Right atrium auricular region (tissue), 2 donors: ENCODE results near the gene IRAK1. TPM values are rescaled to one million over a fixed set of nuclear protein-coding genes. Genes with fewer than 3 reads are reported as not detected.

ENCODE experiments used
- DNase-seq: peaks from one replicate; pipeline ENCODE4 v3.0.0-alpha.2; 2019; ENCODE audit warnings: low spot score
- H3K27ac ChIP-seq, 2 donors: fragments of 200-600 bp; sonication (generic); 1 replicate in 1 of 2; 2 replicates in 1 of 2; pipeline ENCODE4 v1.5.1; 2016 to 2019
- H3K27me3 ChIP-seq, 2 donors: fragments of 200-600 bp; sonication (generic); one replicate each; pipeline versions ENCODE4 v1.5.1 to v1.6.0; 2017 to 2019
- H3K36me3 ChIP-seq: fragments of 200-600 bp; sonication (generic); one replicate; pipeline ENCODE4 v1.5.1; 2016
- H3K4me1 ChIP-seq, 2 donors: fragments of 200-600 bp; sonication (generic); one replicate each; pipeline versions ENCODE4 v1.5.1 to v1.6.0; 2017 to 2019
- H3K4me3 ChIP-seq, 2 donors: fragments of 200-600 bp; sonication (generic); 1 replicate in 1 of 2; 2 replicates in 1 of 2; pipeline ENCODE4 v1.5.1; 2017 to 2019; ENCODE audit warnings: mild to moderate bottlenecking in 1 of 2, moderate library complexity in 1 of 2
- H3K9me3 ChIP-seq, 2 donors: fragments of 200-600 bp; sonication (generic); one replicate each; pipeline ENCODE4 v1.5.1; 2019
- total RNA-seq, 2 donors: library from RNA; depleted of rRNA; stranded (reverse); fragments of >200 nt; gene quantifications; one replicate each; pipeline ENCODE4 v1.1.0, GENCODE V29; 2016
- TF ChIP-seq, protein P1 (sequence below), 2 donors: fragments of 200-600 bp; sonication (generic); IDR thresholded peaks; one replicate each; pipeline ENCODE4 v1.5.1; 2019; ENCODE audit warnings: antibody characterized with exemption in 2 of 2

Gene IRAK1
- total RNA-seq, 2 donors from 2014 or later, result 27.5 to 37.1 TPM

GRCh38 chrX:153966283-153966688, 53.4 kb downstream of the IRAK1 start:
- Histone ChIP-seq H3K9me3 (no peaks in the 10 kb centered on the region), H3K4me1 (peaks cover 0 to 55% of the 10 kb centered on the region in 2 donors), H3K27ac (peak overlapping the region; percentile 17 to 31), H3K36me3 (peaks cover 29% of the 10 kb centered on the region), H3K4me3 (no peak overlapping the region), H3K27me3 (no peaks in the 10 kb centered on the region)
- TF ChIP-seq, protein P1, sequence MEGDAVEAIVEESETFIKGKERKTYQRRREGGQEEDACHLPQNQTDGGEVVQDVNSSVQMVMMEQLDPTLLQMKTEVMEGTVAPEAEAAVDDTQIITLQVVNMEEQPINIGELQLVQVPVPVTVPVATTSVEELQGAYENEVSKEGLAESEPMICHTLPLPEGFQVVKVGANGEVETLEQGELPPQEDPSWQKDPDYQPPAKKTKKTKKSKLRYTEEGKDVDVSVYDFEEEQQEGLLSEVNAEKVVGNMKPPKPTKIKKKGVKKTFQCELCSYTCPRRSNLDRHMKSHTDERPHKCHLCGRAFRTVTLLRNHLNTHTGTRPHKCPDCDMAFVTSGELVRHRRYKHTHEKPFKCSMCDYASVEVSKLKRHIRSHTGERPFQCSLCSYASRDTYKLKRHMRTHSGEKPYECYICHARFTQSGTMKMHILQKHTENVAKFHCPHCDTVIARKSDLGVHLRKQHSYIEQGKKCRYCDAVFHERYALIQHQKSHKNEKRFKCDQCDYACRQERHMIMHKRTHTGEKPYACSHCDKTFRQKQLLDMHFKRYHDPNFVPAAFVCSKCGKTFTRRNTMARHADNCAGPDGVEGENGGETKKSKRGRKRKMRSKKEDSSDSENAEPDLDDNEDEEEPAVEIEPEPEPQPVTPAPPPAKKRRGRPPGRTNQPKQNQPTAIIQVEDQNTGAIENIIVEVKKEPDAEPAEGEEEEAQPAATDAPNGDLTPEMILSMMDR (IDR thresholded peaks at IDR 0.05), result no peak
- DNase-seq, result no peak

- no peak for DNase-seq
- H3K36me3 ChIP-seq, result peaks cover 38% of the 10 kb centered on the region
- no peak overlapping the region for H3K27ac ChIP-seq
- H3K9me3 ChIP-seq, result no peaks in the 10 kb centered on the region
- no peak overlapping the region for H3K4me3 ChIP-seq
- TF ChIP-seq, protein P1 (IDR thresholded peaks at IDR 0.05), result no peak
- no peaks in the 10 kb centered on the region for H3K27me3 ChIP-seq
- H3K4me1 ChIP-seq, result peaks cover 0 to 55% of the 10 kb centered on the region in 2 donors
Measured at GRCh38 chrX:153965406-153965805, 54.3 kb downstream of the IRAK1 start.

DNA sequence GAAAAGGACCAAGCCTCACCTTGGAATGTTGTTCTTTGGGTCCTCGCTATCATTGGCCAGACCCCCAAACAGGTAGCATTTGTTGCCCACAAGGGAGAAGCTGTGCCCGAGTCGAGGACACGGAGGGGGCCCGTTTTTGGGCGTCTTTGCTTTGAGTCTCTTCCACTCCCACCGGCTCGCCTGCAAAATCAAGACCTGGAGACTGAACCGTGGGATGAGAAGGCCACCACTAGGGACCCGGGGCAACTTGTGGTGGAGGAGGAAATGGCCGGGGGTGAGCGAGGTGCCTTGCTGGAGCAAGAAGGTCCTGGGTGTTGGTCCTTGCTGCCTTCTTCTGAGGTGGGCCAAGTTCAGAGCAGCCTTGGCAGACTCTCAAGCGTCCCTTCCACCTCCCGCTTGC, 55.6 kb downstream of the IRAK1 start:
- Histone ChIP-seq H3K4me1 (peaks cover 0 to 44% of the 10 kb centered on the region in 2 donors), H3K27me3 (no peaks in the 10 kb centered on the region), H3K4me3 (no peak overlapping the region), H3K27ac (no peak overlapping the region), H3K9me3 (no peaks in the 10 kb centered on the region), H3K36me3 (peaks cover 51% of the 10 kb centered on the region)
- no peak for DNase-seq
- TF ChIP-seq, protein P1 (IDR thresholded peaks at IDR 0.05), result no peak

DNA sequence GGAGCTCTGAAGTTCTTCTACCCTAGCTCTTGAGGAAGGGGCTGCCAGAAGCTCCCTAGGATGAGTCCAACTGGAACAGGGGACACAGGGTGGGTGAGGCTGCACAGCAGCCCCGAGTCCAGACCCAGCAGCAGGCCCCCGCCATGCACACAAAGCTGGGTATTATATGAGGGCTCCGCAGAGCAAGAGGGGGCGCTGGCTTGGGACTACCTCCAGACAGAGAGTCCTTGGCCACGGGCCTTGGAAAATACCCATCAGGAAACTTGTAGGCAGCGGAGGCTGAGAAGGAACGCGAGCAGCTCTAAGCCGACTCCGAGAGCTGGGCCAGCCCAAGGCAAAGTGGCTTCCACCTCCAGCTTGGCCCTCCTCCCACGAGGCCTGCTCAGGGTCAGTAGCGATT, 56.2 kb downstream of the IRAK1 start:
- Histone ChIP-seq H3K4me3 (no peak overlapping the region), H3K4me1 (peaks cover 0 to 39% of the 10 kb centered on the region in 2 donors), H3K36me3 (peaks cover 57% of the 10 kb centered on the region), H3K27me3 (no peaks in the 10 kb centered on the region), H3K27ac (no peak overlapping the region), H3K9me3 (no peaks in the 10 kb centered on the region)
- TF ChIP-seq, protein P1 (IDR thresholded peaks at IDR 0.05), result no peak
- no peak for DNase-seq

DNA sequence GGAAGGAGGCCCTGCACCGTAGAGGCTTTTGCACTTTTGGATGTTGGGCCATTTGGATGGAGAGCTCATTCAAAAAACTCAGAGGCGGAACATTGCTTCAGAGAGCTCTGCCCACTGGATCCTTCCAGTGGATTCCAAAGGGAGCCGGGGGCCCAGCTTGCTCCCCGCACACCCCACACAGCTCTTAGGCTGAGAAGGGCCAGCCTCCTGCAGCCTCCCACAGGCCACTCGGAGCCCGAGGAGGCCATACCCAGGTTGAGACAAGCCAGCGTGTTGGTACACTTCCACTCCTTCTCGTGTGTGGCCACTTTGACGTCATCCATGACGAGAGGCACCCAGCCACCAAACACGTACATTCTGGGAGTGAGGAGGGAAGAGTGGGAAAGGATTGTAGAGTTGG, 58.4 kb downstream of the IRAK1 start:
- no peak for DNase-seq
- Histone ChIP-seq H3K36me3 (peaks cover 79% of the 10 kb centered on the region), H3K4me1 (peaks cover 0 to 16% of the 10 kb centered on the region in 2 donors), H3K4me3 (no peak overlapping the region), H3K27ac (no peak overlapping the region), H3K9me3 (no peaks in the 10 kb centered on the region), H3K27me3 (no peaks in the 10 kb centered on the region)
- TF ChIP-seq, protein P1 (IDR thresholded peaks at IDR 0.05), result no peak

- peaks cover 0 to 11% of the 10 kb centered on the region in 2 donors for H3K4me1 ChIP-seq
- DNase-seq, result no peak
- TF ChIP-seq, protein P1 (IDR thresholded peaks at IDR 0.05), result no peak
- peaks cover 84% of the 10 kb centered on the region for H3K36me3 ChIP-seq
- no peaks in the 10 kb centered on the region for H3K27me3 ChIP-seq
- no peak overlapping the region for H3K27ac ChIP-seq
- H3K9me3 ChIP-seq, result no peaks in the 10 kb centered on the region
- no peak overlapping the region for H3K4me3 ChIP-seq
Measured at GRCh38 chrX:153960786-153961185, 58.9 kb downstream of the IRAK1 start.
